ENCODE data around the gene NF2. TPM values are rescaled to one million over a fixed set of nuclear protein-coding genes. Genes with fewer than 3 reads are reported as not detected.
A peak's percentile ranks its signal among the peaks of the same experiment; 100 is the strongest.

NF2 gene
- total RNA-seq, 4 donors from 2014 or later = 32.4 to 36.8 (median 34.4) TPM

- Histone ChIP-seq H3K9me3 (no peaks in the 10 kb centered on the region), H3K36me3 (peaks cover 18% of the 10 kb centered on the region), H3K27me3 (no peaks in the 10 kb centered on the region), H3K27ac (no peak overlapping the region), H3K4me3 (no peak overlapping the region), H3K4me1 (no peaks in the 10 kb centered on the region)
- TF ChIP-seq POLR2A (IDR thresholded peaks at IDR 0.05) (no peak), POLR2AphosphoS5 (IDR thresholded peaks at IDR 0.05) (no peak), EP300 (IDR thresholded peaks at IDR 0.05) (no peak), CTCF (IDR thresholded peaks at IDR 0.05) (no peak)
- 77% methylated on average over 2 of the region's 2 CpGs for WGBS
- DNase-seq (ENCODE audit: low spot score in 2 of 2) = no peak
Measured at GRCh38 chr22:29634847-29635246, 31.4 kb downstream of the NF2 start.

- TF ChIP-seq CTCF (IDR thresholded peaks at IDR 0.05) (peak; percentile 38 to 60), EP300 (IDR thresholded peaks at IDR 0.05) (no peak)
- no peak overlapping the region for H3K4me3 ChIP-seq
- no peaks in the 10 kb centered on the region for H3K27me3 ChIP-seq
- H3K4me1 ChIP-seq = no peaks in the 10 kb centered on the region
- H3K36me3 ChIP-seq = peaks cover 24% of the 10 kb centered on the region
- no peak for DNase-seq (ENCODE audit: low spot score in 2 of 2)
- WGBS = 38% methylated on average over 3 of the region's 3 CpGs
- no peaks in the 10 kb centered on the region for H3K9me3 ChIP-seq
- H3K27ac ChIP-seq = no peak overlapping the region
Measured at GRCh38 chr22:29635734-29636357, 32.4 kb downstream of the NF2 start.

GRCh38 chr22:29636751-29637150, 33.3 kb downstream of the NF2 start:
- H3K36me3 ChIP-seq = peaks cover 27% of the 10 kb centered on the region

GRCh38 chr22:29637181-29637580, 33.7 kb downstream of the NF2 start:
- H3K9me3 ChIP-seq = no peaks in the 10 kb centered on the region
- TF ChIP-seq CTCF (IDR thresholded peaks at IDR 0.05) (no peak), EP300 (IDR thresholded peaks at IDR 0.05) (no peak), POLR2AphosphoS5 (IDR thresholded peaks at IDR 0.05) (no peak), POLR2A (IDR thresholded peaks at IDR 0.05) (no peak)
- H3K4me1 ChIP-seq = no peaks in the 10 kb centered on the region
- H3K27ac ChIP-seq = no peak overlapping the region
- no peaks in the 10 kb centered on the region for H3K27me3 ChIP-seq
- H3K4me3 ChIP-seq = no peak overlapping the region
- no peak for DNase-seq (ENCODE audit: low spot score in 2 of 2)
- 100% methylated on average over 1 of the region's 1 CpG for WGBS
- peaks cover 30% of the 10 kb centered on the region for H3K36me3 ChIP-seq

More at GRCh38 chr22:29636751-29637150, 33.3 kb downstream of the NF2 start:
- TF ChIP-seq CTCF (IDR thresholded peaks at IDR 0.05) (no peak), POLR2AphosphoS5 (IDR thresholded peaks at IDR 0.05) (no peak), POLR2A (IDR thresholded peaks at IDR 0.05) (no peak), EP300 (IDR thresholded peaks at IDR 0.05) (no peak)
- no peaks in the 10 kb centered on the region for H3K9me3 ChIP-seq
- no peaks in the 10 kb centered on the region for H3K4me1 ChIP-seq
- no peak overlapping the region for H3K4me3 ChIP-seq
- DNase-seq (ENCODE audit: low spot score in 2 of 2) = no peak
- H3K27ac ChIP-seq = no peak overlapping the region
- 88% methylated on average over 7 of the region's 7 CpGs for WGBS
- no peaks in the 10 kb centered on the region for H3K27me3 ChIP-seq

- Histone ChIP-seq H3K27ac (no peak overlapping the region), H3K9me3 (no peaks in the 10 kb centered on the region), H3K36me3 (peaks cover 38% of the 10 kb centered on the region), H3K4me3 (no peak overlapping the region), H3K27me3 (no peaks in the 10 kb centered on the region), H3K4me1 (no peaks in the 10 kb centered on the region)
- WGBS = 92% methylated on average over 1 of the region's 1 CpG
- TF ChIP-seq POLR2AphosphoS5 (IDR thresholded peaks at IDR 0.05) (no peak), EP300 (IDR thresholded peaks at IDR 0.05) (no peak)
- DNase-seq (ENCODE audit: low spot score in 2 of 2) = no peak
Measured at GRCh38 chr22:29638678-29639077, 35.2 kb downstream of the NF2 start.

GRCh38 chr22:29639096-29639495, 35.7 kb downstream of the NF2 start:
- no peak for TF ChIP-seq CTCF (IDR thresholded peaks at IDR 0.05)
- no peak for TF ChIP-seq POLR2AphosphoS5 (IDR thresholded peaks at IDR 0.05)
- TF ChIP-seq EP300 (IDR thresholded peaks at IDR 0.05) = no peak
- TF ChIP-seq POLR2A (IDR thresholded peaks at IDR 0.05) = no peak
- Histone ChIP-seq H3K4me3 (no peak overlapping the region), H3K9me3 (no peaks in the 10 kb centered on the region), H3K4me1 (no peaks in the 10 kb centered on the region), H3K36me3 (peaks cover 41% of the 10 kb centered on the region), H3K27me3 (no peaks in the 10 kb centered on the region), H3K27ac (no peak overlapping the region)
- no peak for DNase-seq (ENCODE audit: low spot score in 2 of 2)
